HCT116 (cell line): Measurements from ENCODE around the gene DCTN4. TPM values are rescaled to one million over a fixed set of nuclear protein-coding genes. Genes with fewer than 3 reads are reported as not detected.

Experiments
- ATAC-seq: fragments of 200-7000 bp; cut with Tn5 transposase; 2 replicates; pipeline ENCODE4 v1.9.1; 2020; ENCODE audit warnings: mild to moderate bottlenecking, moderate library complexity
- BruUV-seq: library from RNA; stranded (reverse); fragments of 400-500 nt; replicated peaks from 2 replicates; lab custom pipeline; 2021; lab: Mats Ljungman, UMichigan
- CTCF ChIA-PET: fragments of 300-600 bp; sonication (Branson Sonifier 250); formaldehyde crosslinking; loops from one replicate; lab custom pipeline; 2021; ENCODE audit warnings: antibody characterized with exemption; lab: Charles Lee
- POLR2A ChIA-PET: fragments of 300-600, 350-600 bp; sonication (Branson Sonifier 250); formaldehyde crosslinking; loops from one replicate; lab custom pipeline; 2021; ENCODE audit warnings: antibody characterized with exemption; lab: Charles Lee
- RAD21 ChIA-PET, 2 experiments: fragments of 300-600 bp; sonication (Branson Sonifier 250); formaldehyde crosslinking; loops; one replicate each; lab custom pipeline; 2023; ENCODE audit warnings: low total read pairs in 2 of 2; ENCODE audit not compliant: uncharacterized antibody in 2 of 2, unreplicated experiment in 2 of 2, low non-redundant PET in 1 of 2; lab: Charles Lee
- DNase-seq: peaks from one replicate; pipeline ENCODE4 v3.0.0-alpha.2; 2010; ENCODE audit warnings: low read depth, low spot score
- H2AFZ ChIP-seq: fragments of 200-600 bp; shearing (Covaris generic), sonication (generic); 2 replicates; pipeline ENCODE4 v1.6.1; 2017; ENCODE audit warnings: low read depth, mixed run types, mixed read lengths, antibody characterized with exemption, low read length; ENCODE audit not compliant: poor library complexity, severe bottlenecking
- H3K27ac ChIP-seq: 2 replicates; pipeline ENCODE4 v1.5.1; 2012; ENCODE audit warnings: low read depth, low read length
- H3K27me3 ChIP-seq: fragments of 200-600 bp; sonication (generic); 2 replicates; pipeline ENCODE4 v1.6.1; 2016; ENCODE audit warnings: mixed run types, low read length, mixed read lengths; ENCODE audit not compliant: insufficient read depth
- H3K36me3 ChIP-seq, 2 experiments: fragments of 200-500 bp in 1 of 2; fragments of 200-600 bp in 1 of 2; sonication (Bioruptor generic) in 1 of 2; sonication (generic) in 1 of 2; 2 replicates each; pipeline versions ENCODE4 v1.5.1 to v1.6.1; 2014 to 2016; ENCODE audit warnings: low read length in 2 of 2, inconsistent platforms in 1 of 2, mixed read lengths in 1 of 2, mixed run types in 1 of 2; ENCODE audit not compliant: insufficient read depth in 2 of 2, control insufficient read depth in 1 of 2
- H3K4me1 ChIP-seq, 2 experiments: fragments of 200-600 bp in 1 of 2; sonication (generic) in 1 of 2; 2 replicates each; pipeline versions ENCODE4 v1.5.1 to v1.6.1; 2012 to 2017; ENCODE audit warnings: low read length in 2 of 2, inconsistent platforms in 1 of 2, mild to moderate bottlenecking in 1 of 2, mixed read lengths in 1 of 2, mixed run types in 1 of 2, moderate library complexity in 1 of 2; ENCODE audit not compliant: insufficient read depth in 2 of 2, control insufficient read depth in 1 of 2
- H3K4me2 ChIP-seq: fragments of 200-600 bp; sonication (generic); 2 replicates; pipeline ENCODE4 v1.6.1; 2017; ENCODE audit warnings: mixed run types, low read length, mixed read lengths
- H3K4me3 ChIP-seq, 2 experiments: fragments of 200-600 bp in 1 of 2; sonication (generic) in 1 of 2; replicated peaks in 1 of 2; 2 replicates each; pipeline ENCODE4 v1.5.1; 2011 to 2016; ENCODE audit warnings: low read length in 2 of 2, control low read depth in 1 of 2, low read depth in 1 of 2, mild to moderate bottlenecking in 1 of 2, mixed read lengths in 1 of 2, mixed run types in 1 of 2
- H3K79me2 ChIP-seq: fragments of 200-600 bp; sonication (generic); 2 replicates; pipeline ENCODE4 v1.6.1; 2017; ENCODE audit warnings: mild to moderate bottlenecking, mixed run types, low read length, moderate library complexity, mixed read lengths; ENCODE audit not compliant: insufficient read depth
- H3K9ac ChIP-seq: fragments of 200-600 bp; sonication (generic); 2 replicates; pipeline ENCODE4 v1.6.1; 2016; ENCODE audit warnings: low read length, mixed read lengths
- H3K9me2 ChIP-seq: fragments of 200-600 bp; sonication (generic), shearing (Covaris generic); 2 replicates; pipeline ENCODE4 v1.6.1; 2017; ENCODE audit warnings: mixed run types, mild to moderate bottlenecking, moderate library complexity; ENCODE audit not compliant: insufficient read depth
- H3K9me3 ChIP-seq, 2 experiments: fragments of 200-500 bp in 1 of 2; fragments of 200-600 bp in 1 of 2; sonication (Bioruptor generic) in 1 of 2; sonication (generic) in 1 of 2; 2 replicates each; pipeline ENCODE4 v1.6.1; 2014 to 2017; ENCODE audit warnings: low read length in 2 of 2, mixed read lengths in 2 of 2, inconsistent platforms in 1 of 2, low read depth in 1 of 2, mild to moderate bottlenecking in 1 of 2, mixed run types in 1 of 2, moderate library complexity in 1 of 2; ENCODE audit not compliant: control insufficient read depth in 1 of 2, insufficient read depth in 1 of 2
- H4K20me1 ChIP-seq: fragments of 200-600 bp; sonication (generic), shearing (Covaris generic); 2 replicates; pipeline ENCODE4 v1.6.1; 2017; ENCODE audit warnings: mixed run types, mild to moderate bottlenecking, moderate library complexity; ENCODE audit not compliant: insufficient read depth
- CBX3 ChIP-seq: IDR thresholded peaks from 2 replicates; pipeline ENCODE4 v1.6.1; 2012; ENCODE audit warnings: low read depth
- CTCF ChIP-seq, 3 experiments: fragments of 200-600 bp in 1 of 3; sonication (generic) in 1 of 3; IDR thresholded peaks in 2 of 3; conservative IDR thresholded peaks in 1 of 3; 2 replicates each; pipeline ENCODE4 v1.5.1; 2012 to 2017; ENCODE audit warnings: low read depth in 2 of 3, low read length in 2 of 3, antibody characterized with exemption in 1 of 3, borderline replicate concordance in 1 of 3, control low read depth in 1 of 3, mild to moderate bottlenecking in 1 of 3, mixed read lengths in 1 of 3, mixed run types in 1 of 3, moderate library complexity in 1 of 3; ENCODE audit not compliant: insufficient read depth in 1 of 3
- EGR1 ChIP-seq: IDR thresholded peaks from 2 replicates; pipeline ENCODE4 v1.6.1; 2012; ENCODE audit warnings: low read depth
- EZH2phosphoT487 ChIP-seq: fragments of 200-600 bp; IDR thresholded peaks from 2 replicates; pipeline ENCODE4 v1.6.1; 2018; ENCODE audit warnings: antibody characterized with exemption, borderline replicate concordance
- FOSL1 ChIP-seq: IDR thresholded peaks from 2 replicates; pipeline ENCODE4 v1.6.1; 2012; ENCODE audit warnings: low read depth
- JUND ChIP-seq: IDR thresholded peaks from 2 replicates; pipeline ENCODE4 v1.6.1; 2012
- MAX ChIP-seq: IDR thresholded peaks from 2 replicates; pipeline ENCODE4 v1.6.1; 2012
- POLR2A ChIP-seq: IDR thresholded peaks from 2 replicates; pipeline ENCODE4 v1.7.0; 2011; ENCODE audit warnings: borderline replicate concordance; ENCODE audit not compliant: insufficient read depth, insufficient read length; ENCODE audit errors: extremely low read depth
- POLR2AphosphoS5 ChIP-seq: IDR thresholded peaks from 2 replicates; pipeline ENCODE4 v1.6.1; 2011; ENCODE audit warnings: mild to moderate bottlenecking, low read depth, low read length, moderate library complexity
- SP1 ChIP-seq: IDR thresholded peaks from 2 replicates; pipeline ENCODE4 v1.6.1; 2012; ENCODE audit warnings: low read depth
- SRF ChIP-seq: IDR thresholded peaks from 2 replicates; pipeline ENCODE4 v1.6.1; 2012; ENCODE audit warnings: low read depth
- TCF7L2 ChIP-seq: IDR thresholded peaks from 2 replicates; pipeline ENCODE4 v1.7.0; 2011; ENCODE audit warnings: borderline replicate concordance, inconsistent platforms; ENCODE audit not compliant: insufficient read depth, insufficient read length; ENCODE audit errors: extremely low read depth
- intact Hi-C: fragments of 100-400 bp; cut with micrococcal nuclease; formaldehyde crosslinking; loops from 2 replicates; pipeline ENCODE4 v1.10.0; 2022
- total RNA-seq: library from RNA; stranded (reverse); gene quantifications from one replicate; pipeline ENCODE4 v1.2.1, GENCODE V29; 2021; ENCODE audit not compliant: unreplicated experiment

The DCTN4 gene
- total RNA-seq, 1 experiment from 2014 or later, result 78.8 TPM

- BruUV-seq, result no TSS peak
- H3K9ac ChIP-seq, result no peak overlapping the region
- TF ChIP-seq FOSL1 (no peak), POLR2AphosphoS5 (no peak), SP1 (no peak), EGR1 (no peak), CBX3 (no peak), TCF7L2 (no peak), POLR2A (no peak), CTCF (IDR thresholded peaks at IDR 0.05 in 2 of 3, conservative IDR thresholded peaks at IDR 0.05 in 1 of 3; ENCODE audit: borderline replicate concordance in 1 of 3, insufficient read depth in 1 of 3, low read depth in 2 of 3, low read length in 2 of 3) (no peak), SRF (no peak), MAX (no peak), JUND (no peak), EZH2phosphoT487 (no peak)
- TF ChIP-seq, all 23 proteins: peak for 0
- ChIA-PET RAD21 (no interaction called here), POLR2A (no interaction called here), CTCF (no interaction called here)
- Histone ChIP-seq H3K27ac (no peak overlapping the region), H3K9me3 (no peaks in the 10 kb centered on the region), H3K79me2 (no peaks in the 10 kb centered on the region), H3K4me1 (peaks cover 0 to 12% of the 10 kb centered on the region in 2 experiments; a peak in 1 of 4 replicates), H2AFZ (no peak overlapping the region), H3K4me3 (no peak overlapping the region), H4K20me1 (no peaks in the 10 kb centered on the region), H3K9me2 (no peaks in the 10 kb centered on the region), H3K4me2 (no peak overlapping the region), H3K36me3 (no peaks in the 10 kb centered on the region), H3K27me3 (no peaks in the 10 kb centered on the region)
- ATAC-seq, result no peak
- intact Hi-C loops, result no loop called here
- DNase-seq, result no peak
Observed at GRCh38 chr5:150672884-150673275, 85.9 kb downstream of the DCTN4 start.
